ENCODE data around the gene MPL.

Gene MPL

GRCh38 chr1:43305926-43306687 lies 31.5 kb upstream of the MPL start:
- DNase-seq (ENCODE audit: low read depth) = no peak
- no peak overlapping the region for H3K4me3 ChIP-seq (ENCODE audit: control insufficient read depth, low read depth, low read length)
- TF ChIP-seq, protein P1, sequence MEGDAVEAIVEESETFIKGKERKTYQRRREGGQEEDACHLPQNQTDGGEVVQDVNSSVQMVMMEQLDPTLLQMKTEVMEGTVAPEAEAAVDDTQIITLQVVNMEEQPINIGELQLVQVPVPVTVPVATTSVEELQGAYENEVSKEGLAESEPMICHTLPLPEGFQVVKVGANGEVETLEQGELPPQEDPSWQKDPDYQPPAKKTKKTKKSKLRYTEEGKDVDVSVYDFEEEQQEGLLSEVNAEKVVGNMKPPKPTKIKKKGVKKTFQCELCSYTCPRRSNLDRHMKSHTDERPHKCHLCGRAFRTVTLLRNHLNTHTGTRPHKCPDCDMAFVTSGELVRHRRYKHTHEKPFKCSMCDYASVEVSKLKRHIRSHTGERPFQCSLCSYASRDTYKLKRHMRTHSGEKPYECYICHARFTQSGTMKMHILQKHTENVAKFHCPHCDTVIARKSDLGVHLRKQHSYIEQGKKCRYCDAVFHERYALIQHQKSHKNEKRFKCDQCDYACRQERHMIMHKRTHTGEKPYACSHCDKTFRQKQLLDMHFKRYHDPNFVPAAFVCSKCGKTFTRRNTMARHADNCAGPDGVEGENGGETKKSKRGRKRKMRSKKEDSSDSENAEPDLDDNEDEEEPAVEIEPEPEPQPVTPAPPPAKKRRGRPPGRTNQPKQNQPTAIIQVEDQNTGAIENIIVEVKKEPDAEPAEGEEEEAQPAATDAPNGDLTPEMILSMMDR (conservative IDR thresholded peaks at IDR 0.05; ENCODE audit: control insufficient read depth, insufficient read depth, low read depth, low read length) = no peak

GRCh38 chr1:43306688-43307457 lies 30.7 kb upstream of the MPL start:
- no peak overlapping the region for H3K4me3 ChIP-seq (ENCODE audit: control insufficient read depth, low read depth, low read length)
- DNase-seq (ENCODE audit: low read depth) = no peak
- TF ChIP-seq, protein P1 (conservative IDR thresholded peaks at IDR 0.05; ENCODE audit: control insufficient read depth, insufficient read depth, low read depth, low read length) = no peak

DNA sequence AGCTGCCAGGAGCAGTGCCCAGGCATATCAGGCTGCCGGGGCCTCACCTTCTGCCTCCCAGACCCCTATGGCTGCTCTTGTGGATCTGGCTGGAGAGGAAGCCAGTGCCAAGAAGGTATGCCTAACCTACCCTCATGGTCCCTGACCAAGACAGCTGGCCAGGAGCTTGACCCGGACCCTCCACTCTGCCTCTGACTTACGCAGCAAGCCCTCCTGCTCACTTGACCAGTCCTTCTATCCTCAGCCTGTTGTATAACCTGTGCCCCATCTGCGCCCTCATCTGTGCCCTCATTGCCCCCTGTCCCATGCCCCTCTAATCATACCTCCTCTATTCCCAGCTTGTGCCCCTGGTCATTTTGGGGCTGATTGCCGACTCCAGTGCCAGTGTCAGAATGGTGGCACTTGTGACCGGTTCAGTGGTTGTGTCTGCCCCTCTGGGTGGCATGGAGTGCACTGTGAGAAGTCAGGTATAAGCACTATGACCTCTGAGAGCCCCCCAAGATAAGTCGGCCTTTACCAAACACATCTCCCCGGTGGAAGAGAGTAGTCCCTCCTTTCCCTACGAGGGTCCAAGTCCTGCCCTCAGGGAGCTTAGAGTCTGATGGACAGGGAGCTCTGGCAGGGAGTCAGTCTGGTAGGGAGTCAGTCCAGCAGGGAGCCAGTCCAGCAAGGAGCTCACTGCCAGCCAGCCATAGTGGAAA lies 30.0 kb upstream of the MPL start:
- TF ChIP-seq, protein P1 (conservative IDR thresholded peaks at IDR 0.05; ENCODE audit: control insufficient read depth, insufficient read depth, low read depth, low read length) = no peak
- no peak for DNase-seq (ENCODE audit: low read depth)
- H3K4me3 ChIP-seq (ENCODE audit: control insufficient read depth, low read depth, low read length) = no peak overlapping the region

DNA sequence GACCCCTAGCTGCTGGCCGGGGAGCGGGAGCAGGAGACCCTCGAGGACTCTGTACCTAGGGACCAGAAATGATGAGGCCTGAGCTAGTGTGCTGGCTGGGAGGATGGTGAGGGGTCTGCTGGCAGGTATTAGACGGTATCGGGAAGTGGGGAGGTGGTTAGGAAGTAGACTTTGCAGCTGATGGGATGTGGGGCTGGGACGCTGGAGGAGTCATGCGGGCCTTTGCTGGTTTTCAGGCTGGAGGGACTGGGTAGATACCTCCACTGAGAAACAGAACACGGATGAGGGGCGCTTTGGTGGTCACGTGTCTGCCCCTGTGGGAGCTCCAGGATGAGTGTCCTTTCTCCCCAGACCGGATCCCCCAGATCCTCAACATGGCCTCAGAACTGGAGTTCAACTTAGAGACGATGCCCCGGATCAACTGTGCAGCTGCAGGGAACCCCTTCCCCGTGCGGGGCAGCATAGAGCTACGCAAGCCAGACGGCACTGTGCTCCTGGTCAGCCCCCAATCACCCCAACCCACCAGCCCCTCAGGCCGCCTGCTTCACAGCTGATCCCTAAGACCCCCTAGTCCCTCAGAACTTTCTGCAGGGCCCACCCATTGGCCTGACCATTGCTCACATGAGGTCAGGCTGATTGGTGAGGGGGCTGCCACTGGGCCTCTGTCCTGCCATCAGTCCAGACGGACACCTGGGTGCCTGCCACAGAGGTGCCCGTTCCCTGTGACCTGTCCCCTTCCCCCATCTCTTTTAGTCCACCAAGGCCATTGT lies 28.8 kb upstream of the MPL start:
- DNase-seq (ENCODE audit: low read depth) = no peak
- TF ChIP-seq, protein P1 (conservative IDR thresholded peaks at IDR 0.05; ENCODE audit: control insufficient read depth, insufficient read depth, low read depth, low read length) = no peak
- no peak overlapping the region for H3K4me3 ChIP-seq (ENCODE audit: control insufficient read depth, low read depth, low read length)

DNA sequence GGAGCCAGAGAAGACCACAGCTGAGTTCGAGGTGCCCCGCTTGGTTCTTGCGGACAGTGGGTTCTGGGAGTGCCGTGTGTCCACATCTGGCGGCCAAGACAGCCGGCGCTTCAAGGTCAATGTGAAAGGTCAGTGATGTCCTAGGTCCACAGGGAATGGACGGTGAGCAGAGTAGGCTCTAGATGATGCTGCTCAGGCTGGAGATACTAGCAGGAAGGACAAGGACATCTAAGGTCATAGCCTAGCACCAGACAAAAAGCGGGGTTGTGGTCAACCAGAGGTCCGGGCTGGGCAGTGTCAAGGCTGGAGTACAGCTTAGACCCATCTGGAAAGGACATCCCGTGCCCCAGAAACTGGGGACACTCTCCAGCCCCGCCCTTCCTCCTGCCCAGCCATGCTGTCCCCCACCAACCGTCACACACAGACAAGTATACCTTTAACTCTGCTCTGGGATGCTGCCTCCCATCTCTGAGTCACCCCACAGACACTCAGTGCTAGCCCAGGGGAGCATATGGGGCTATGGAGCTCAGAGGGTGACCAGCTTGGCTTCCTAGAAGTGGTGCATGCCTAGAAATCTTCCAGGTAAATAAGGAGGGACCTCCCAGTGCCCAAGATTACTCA lies 28.1 kb upstream of the MPL start:
- TF ChIP-seq, protein P1 (conservative IDR thresholded peaks at IDR 0.05; ENCODE audit: control insufficient read depth, insufficient read depth, low read depth, low read length) = no peak

GRCh38 chr1:43311521-43311920 lies 26.1 kb upstream of the MPL start:
- no peak overlapping the region for H3K4me3 ChIP-seq (ENCODE audit: control insufficient read depth, low read depth, low read length)
- no peak for DNase-seq (ENCODE audit: low read depth)
- TF ChIP-seq, protein P1 (conservative IDR thresholded peaks at IDR 0.05; ENCODE audit: control insufficient read depth, insufficient read depth, low read depth, low read length) = no peak

More for the DNA sequence above, 28.1 kb upstream of the MPL start:
- no peak overlapping the region for H3K4me3 ChIP-seq (ENCODE audit: control insufficient read depth, low read depth, low read length)
- no peak for DNase-seq (ENCODE audit: low read depth)

Measured in fibroblast of mammary gland (primary cell).